OCI-LY3 (cell line): ENCODE results near the gene CDH24.

Source experiments
- CTCF ChIP-seq: fragments of 200-600, 300-600 bp; sonication (generic); IDR thresholded peaks from 2 replicates; pipeline ENCODE4 v1.5.1; 2014; ENCODE audit warnings: antibody characterized with exemption, low read length, low read depth
- EZH2phosphoT487 ChIP-seq: fragments of 200-600 bp; shearing (Covaris generic); IDR thresholded peaks from 2 replicates; pipeline ENCODE4 v1.6.1; 2018; ENCODE audit warnings: antibody characterized with exemption, mixed run types, low read depth

DNA sequence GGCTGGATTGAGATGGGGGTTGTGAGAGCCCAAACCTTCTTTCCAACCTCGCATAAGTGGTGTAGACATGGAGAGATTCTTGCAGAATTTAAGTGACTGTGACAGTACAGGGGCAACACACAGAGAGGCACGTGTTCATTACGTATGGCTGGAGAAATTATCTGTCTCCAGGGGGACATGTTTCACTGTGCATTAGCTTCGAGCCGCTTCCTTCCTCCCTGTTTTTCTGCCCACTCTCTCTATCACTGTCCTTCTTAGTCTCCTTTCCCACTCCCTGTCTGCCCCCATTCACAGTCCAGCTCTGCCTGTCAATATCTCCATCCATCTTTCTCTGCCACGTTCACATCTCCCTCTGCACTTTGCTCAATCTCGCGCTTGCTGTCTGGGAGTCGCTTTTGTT, 35.9 kb downstream of the CDH24 start:
- no peak for TF ChIP-seq EZH2phosphoT487
- TF ChIP-seq CTCF = no peak
